Activated T-cell treated with anti-CD3 and anti-CD28 coated beads for 4 hours (primary cell): ENCODE measurements around the gene CCNF.
"Not testable (repeated sequence)": the region's sequence is repeated elsewhere in the genome, so short reads cannot be mapped to it uniquely, and the experiment has no call there.

Experiments used
- DNase-seq: peaks from one replicate; pipeline ENCODE4 v3.0.0-alpha.2; 2020

The CCNF gene

DNA sequence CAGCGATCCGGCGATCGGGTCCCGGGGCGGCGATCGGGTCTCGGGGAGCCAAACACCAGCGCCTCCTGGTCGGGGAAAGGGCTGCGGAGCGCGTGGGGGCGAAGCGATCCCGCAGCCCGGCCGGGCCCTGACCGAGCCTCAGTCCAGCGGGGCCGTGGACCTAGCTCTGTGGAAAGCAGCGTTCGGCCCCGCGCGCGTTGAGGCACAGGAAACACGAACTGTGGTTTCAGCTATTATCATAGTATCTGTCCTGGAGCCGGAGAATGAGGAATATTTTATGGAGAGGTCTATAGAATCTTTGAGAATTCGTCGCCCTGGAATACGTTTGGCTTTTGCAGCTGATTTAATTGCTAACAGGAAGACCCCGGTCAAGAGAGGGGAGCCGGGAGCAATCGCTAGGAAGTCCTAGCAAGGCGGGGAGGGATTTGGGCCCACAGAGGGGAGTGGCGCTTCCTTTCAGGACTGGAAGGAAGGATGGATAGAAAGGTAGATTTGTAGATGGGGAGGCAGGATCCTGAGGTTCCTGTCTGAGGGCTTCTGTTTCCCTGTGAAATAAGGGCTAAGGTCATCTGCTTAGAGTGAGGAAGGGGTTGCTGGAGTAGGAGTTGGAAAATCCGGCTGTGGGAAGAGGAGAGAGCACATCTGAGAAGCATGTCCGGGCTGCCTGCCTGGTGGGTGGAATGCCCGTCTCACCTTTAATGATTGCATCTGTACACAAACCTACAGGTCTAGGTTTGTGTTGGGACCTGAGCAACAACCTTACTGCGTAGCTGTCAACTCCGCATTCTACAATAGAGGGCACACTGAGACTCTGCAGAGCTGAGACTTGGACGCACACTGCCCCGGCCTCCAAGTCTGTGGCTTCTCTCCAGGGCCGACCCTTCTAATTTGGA, 770 bp downstream of the CCNF start:
- no peak for DNase-seq

- DNase-seq: no peak
Observed at GRCh38 chr16:2432286-2432685, 3.0 kb downstream of the CCNF start.

DNA sequence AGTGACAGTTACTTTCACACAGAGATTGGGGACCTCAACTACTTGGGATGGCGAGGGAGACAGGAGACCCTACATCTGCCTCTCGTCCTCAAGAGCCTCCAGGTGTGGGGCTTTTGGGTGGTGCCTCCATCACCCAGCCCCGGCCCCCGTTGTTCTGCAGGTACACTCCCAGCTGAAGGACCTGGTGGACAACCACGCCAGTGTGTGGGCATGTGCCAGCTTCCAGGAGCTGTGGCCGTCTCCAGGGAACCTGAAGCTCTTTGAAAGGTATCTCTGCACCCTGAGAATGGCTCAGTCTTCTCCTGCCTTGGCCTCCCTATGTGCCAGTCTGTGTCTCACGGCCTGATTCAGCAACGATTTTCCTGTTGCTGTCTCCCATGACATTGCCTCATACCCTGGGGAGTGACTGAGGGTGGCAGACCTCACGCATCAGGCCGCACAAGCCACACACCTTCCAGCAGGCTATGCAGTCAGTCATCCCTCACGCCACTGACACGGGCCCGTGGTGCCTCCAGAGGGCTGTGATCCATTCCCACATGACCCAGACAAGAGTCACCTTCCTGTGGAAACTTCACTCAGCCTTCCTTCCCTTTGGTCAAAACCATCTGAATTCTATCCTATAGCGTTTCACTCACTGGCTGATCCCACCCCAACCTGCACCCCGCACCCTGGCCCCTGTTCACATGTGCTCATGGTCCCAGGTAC, 3.7 kb downstream of the CCNF start:
- DNase-seq: no peak

GRCh38 chr16:2435236-2435635, 6.0 kb downstream of the CCNF start:
- not testable (repeated sequence) for DNase-seq

- no peak for DNase-seq
Observed at GRCh38 chr16:2436110-2436509, 6.9 kb downstream of the CCNF start.

DNA sequence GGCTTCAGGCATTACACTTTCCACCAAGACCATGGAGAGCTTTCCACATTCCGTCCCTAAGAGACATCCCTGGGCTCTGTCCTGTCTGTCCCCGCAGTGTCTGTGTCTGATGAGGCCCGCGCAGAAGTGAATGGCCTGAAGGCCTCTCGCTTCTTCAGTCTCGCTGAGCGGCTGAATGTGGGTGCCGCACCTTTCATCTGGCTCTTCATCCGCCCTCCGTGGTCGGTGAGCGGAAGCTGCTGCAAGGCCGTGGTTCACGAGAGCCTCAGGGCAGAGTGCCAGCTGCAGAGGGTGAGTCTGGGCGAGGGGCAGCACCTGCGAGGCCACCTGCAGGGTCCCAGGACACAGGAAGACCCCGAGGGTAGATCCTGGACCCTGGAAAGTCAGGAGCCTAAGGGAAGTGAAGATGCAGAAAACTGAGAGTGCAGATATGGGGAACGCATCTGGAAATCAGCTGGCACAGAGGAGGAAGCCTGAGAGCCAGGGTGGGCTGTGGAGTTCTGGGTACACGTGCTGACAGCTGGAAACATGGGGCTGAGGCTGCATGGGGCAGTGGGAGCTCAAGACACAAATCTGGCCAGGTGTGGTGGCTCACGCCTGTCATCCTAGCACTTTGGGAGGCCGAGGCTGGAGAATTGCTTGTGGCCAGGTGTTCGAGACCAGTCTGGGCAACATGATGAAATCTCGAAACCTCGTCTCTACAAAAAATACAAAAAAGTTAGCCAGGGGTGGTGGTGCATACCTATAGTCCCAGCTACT, 8.0 kb downstream of the CCNF start:
- DNase-seq: no peak

- DNase-seq: no peak
Observed at GRCh38 chr16:2438121-2438520, 8.9 kb downstream of the CCNF start.

- no peak for DNase-seq
Observed at GRCh38 chr16:2439598-2439997, 10.4 kb downstream of the CCNF start.

GRCh38 chr16:2441143-2441804, 12.0 kb downstream of the CCNF start:
- DNase-seq: not testable (repeated sequence)

DNA sequence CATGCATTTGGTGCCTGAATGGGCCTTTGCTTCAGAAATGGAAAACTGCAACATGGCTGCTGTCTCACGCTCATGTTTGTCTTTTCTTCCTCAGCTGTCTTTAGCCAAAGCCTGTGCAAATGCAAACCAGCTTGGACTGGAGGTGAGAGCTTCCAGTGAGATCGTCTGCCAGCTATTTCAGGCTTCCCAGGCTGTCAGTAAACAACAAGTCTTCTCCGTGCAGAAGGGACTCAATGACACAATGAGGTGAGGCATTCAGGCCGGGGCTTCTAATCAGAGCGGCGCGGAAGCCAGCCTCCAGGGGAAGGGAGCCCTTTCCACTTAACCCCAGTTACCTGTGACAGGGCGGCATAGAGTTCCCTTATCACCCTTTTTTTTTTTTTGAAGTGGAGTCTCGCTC, 14.3 kb downstream of the CCNF start:
- no peak for DNase-seq

- DNase-seq: no peak
Observed at GRCh38 chr16:2447920-2448583, 18.8 kb downstream of the CCNF start.

DNA sequence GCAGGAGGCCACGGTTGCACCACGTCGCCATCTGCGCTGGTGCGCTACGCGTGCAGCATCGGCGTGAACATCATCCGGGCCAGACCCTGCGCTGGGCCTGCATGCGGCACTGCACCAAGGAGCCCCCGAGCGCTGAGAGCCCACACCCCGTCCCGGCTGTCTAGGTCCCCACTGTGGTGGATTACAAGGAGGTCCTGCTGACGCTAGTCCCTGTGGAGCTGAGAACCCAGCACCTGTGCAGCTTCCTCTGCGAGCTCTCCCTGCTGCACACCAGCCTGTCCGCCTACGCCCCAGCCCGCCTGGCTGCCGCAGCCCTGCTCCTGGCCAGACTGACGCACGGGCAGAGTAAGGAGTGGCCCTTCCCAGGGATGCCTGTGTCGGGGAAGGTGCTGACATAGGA, 19.9 kb downstream of the CCNF start:
- no peak for DNase-seq

- no peak for DNase-seq
Observed at GRCh38 chr16:2450535-2450934, 21.3 kb downstream of the CCNF start.

GRCh38 chr16:2450975-2451381, 21.7 kb downstream of the CCNF start:
- DNase-seq: no peak

DNA sequence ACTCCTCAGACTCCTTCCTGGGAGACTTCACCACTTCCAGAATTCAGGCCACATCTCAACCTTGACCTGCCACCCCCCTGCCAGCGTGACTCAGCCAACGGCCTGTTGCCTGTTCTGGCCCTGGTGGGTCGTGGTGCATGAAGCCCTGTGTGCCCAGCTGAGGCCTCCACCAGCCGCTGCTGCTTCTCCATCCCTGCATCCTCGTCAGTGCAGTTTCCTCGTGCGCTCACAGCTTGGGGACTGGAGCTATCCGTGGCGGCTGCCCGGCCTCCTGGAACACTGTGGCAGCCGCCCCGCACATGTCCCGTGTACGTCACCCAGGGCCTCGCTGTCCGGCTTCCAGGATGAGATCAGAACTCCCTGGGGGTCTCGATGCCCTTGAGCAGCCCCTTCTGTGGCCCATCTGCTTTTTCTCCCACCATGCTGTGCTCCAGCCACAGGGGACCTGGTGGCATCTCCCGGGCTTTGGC, 22.6 kb downstream of the CCNF start:
- DNase-seq: no peak

DNA sequence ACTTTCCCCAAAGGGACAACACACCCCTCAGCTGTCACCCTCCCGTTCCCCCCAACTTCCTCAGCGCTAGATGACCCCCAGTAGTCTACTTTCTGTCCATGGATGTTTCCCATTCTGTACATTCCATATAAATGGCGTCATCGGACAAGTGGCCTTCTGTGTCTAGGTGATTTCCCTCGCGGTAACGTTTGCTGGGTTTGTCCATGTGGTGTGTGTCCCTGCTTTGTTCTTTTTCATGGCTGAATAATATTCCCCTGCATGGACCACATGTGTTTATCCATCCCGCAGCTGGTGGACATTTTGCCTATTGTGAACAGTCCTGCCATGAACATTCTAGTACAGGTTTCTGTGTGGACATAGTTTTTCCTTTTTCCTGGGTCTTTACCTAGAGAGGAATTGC, 23.4 kb downstream of the CCNF start:
- no peak for DNase-seq

- DNase-seq: no peak
Observed at GRCh38 chr16:2455081-2455845, 26.0 kb downstream of the CCNF start.

- no peak for DNase-seq
Observed at GRCh38 chr16:2456551-2457153, 27.4 kb downstream of the CCNF start.

GRCh38 chr16:2457267-2457666, 28.0 kb downstream of the CCNF start:
- no peak for DNase-seq

DNA sequence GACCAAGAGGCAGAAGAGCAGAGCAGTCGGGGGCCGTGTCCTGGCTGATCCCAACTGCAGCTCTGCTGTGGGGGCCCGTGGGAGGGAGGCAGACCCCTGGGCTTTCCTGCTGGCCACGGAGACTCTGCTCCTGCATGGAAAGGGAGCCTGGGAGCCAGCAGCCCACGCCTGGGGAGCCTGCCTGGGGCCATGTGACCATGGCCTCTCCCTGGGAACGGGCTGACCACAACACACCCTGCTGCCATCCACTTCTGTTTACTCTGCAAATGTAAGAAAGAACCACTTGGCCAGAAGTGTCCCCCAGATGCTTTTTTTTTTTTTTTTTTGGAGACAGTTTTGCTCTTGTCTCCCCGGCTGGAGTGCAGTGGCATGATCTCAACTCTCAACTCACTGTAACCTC, 28.7 kb downstream of the CCNF start:
- no peak for DNase-seq
